Mammary epithelial cell (primary cell): ENCODE data around the gene FBXO28.

Source experiments
- CTCF ChIP-seq, 2 donors: IDR thresholded peaks in 1 of 2; conservative IDR thresholded peaks in 1 of 2; 2 replicates each; pipeline ENCODE4 v1.5.1; 2011 to 2012; ENCODE audit warnings: inconsistent platforms in 2 of 2, low read length in 2 of 2, mild to moderate bottlenecking in 2 of 2, control low read depth in 1 of 2, low read depth in 1 of 2; ENCODE audit not compliant: insufficient read depth in 1 of 2; ENCODE audit errors: extremely low read depth in 1 of 2
- EZH2 ChIP-seq: IDR thresholded peaks from 2 replicates; pipeline ENCODE4 v1.6.1; 2012; ENCODE audit warnings: low read length, inconsistent platforms, borderline replicate concordance

- TF ChIP-seq CTCF (conservative IDR thresholded peaks at IDR 0.05 in 1 of 2, IDR thresholded peaks at IDR 0.05 in 1 of 2; ENCODE audit: extremely low read depth in 1 of 2, insufficient read depth in 1 of 2, low read depth in 1 of 2, low read length in 2 of 2) (no peak), EZH2 (no peak)
These were observed 79.5 kb downstream of the FBXO28 start for GRCh38 chr1:224193319-224193966.
